Measurements from ENCODE around the gene PLCG2. TPM values are rescaled to one million over a fixed set of nuclear protein-coding genes. Genes with fewer than 3 reads are reported as not detected.

The PLCG2 gene
- total RNA-seq, 2 experiments from 2014 or later, result 10.1 to 11.1 TPM

DNA sequence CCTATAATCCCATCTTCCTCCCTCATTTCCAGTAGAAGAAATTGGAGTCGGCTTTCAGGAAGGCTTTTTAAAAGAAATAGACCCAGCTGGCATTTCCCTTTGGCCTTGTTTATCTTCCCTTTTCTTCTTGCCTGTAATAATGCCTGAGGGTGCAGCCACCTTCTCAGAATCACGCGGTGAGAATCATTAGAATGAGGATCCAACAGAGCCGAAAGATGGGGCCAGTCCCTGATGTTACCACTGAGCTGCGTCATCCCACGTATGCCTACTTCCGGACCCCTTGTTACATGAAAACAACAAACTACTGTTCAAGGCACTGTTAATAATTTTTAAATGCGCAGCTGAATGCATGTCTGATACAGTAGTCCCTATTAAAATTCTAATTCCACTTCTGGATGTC is 208.0 kb downstream of the PLCG2 start:
- H3K4me1 Mint-ChIP-seq (ENCODE audit: low read depth), result no peaks in the 10 kb centered on the region
- CTCF ChIA-PET, result no interaction called here
- no peaks in the 10 kb centered on the region for H3K9me3 Mint-ChIP-seq (ENCODE audit: insufficient read depth)
- no peak for ATAC-seq
- no peaks in the 10 kb centered on the region for H3K36me3 Mint-ChIP-seq (ENCODE audit: low read depth)
- no peak overlapping the region for H3K27ac Mint-ChIP-seq
- POLR2A ChIA-PET, result no interaction called here
- H3K4me3 Mint-ChIP-seq, result no peak overlapping the region
- DNase-seq, result no peak
- peaks cover 10% of the 10 kb centered on the region for H3K27me3 Mint-ChIP-seq (ENCODE audit: low read depth)

- POLR2A ChIA-PET, result no interaction called here
- Mint-ChIP-seq H3K27ac (no peak overlapping the region), H3K36me3 (ENCODE audit: low read depth) (no peaks in the 10 kb centered on the region), H3K4me3 (no peak overlapping the region), H3K27me3 (ENCODE audit: low read depth) (peaks cover 8% of the 10 kb centered on the region), H3K9me3 (ENCODE audit: insufficient read depth) (no peaks in the 10 kb centered on the region), H3K4me1 (ENCODE audit: low read depth) (no peaks in the 10 kb centered on the region)
- no peak for ATAC-seq
- CTCF ChIA-PET, result no interaction called here
- DNase-seq, result no peak
Measured at GRCh38 chr16:81987706-81988105, 208.6 kb downstream of the PLCG2 start.

DNA sequence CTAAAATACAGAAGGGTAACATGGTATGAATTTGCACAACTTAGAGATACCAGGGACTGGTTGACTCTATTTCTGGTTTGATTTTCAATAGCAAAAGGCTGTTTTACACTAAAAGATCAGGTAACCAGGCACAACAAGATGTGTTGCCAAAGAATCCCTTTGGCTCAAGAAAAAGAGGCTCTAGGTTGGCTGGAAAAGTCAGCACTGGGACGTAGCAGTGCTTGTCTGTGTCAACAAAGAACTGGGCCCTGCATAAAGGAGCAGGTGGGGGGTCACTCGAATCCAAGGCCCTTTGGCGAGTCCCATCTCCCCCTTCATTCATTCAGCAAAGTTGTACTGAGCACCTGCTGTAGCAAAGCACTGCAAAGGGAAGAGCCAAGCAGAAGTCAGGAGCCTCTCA is 213.8 kb downstream of the PLCG2 start:
- no peaks in the 10 kb centered on the region for H3K9me3 Mint-ChIP-seq (ENCODE audit: insufficient read depth)
- no peaks in the 10 kb centered on the region for H3K4me1 Mint-ChIP-seq (ENCODE audit: low read depth)
- CTCF ChIA-PET, result no interaction called here
- DNase-seq, result no peak
- ATAC-seq, result no peak
- POLR2A ChIA-PET, result no interaction called here
- no peak overlapping the region for H3K4me3 Mint-ChIP-seq
- H3K27me3 Mint-ChIP-seq (ENCODE audit: low read depth), result no peaks in the 10 kb centered on the region
- no peak overlapping the region for H3K27ac Mint-ChIP-seq
- peaks cover 11% of the 10 kb centered on the region for H3K36me3 Mint-ChIP-seq (ENCODE audit: low read depth)

GRCh38 chr16:81994485-81994884 is 215.4 kb downstream of the PLCG2 start:
- Mint-ChIP-seq H3K4me1 (ENCODE audit: low read depth) (no peaks in the 10 kb centered on the region), H3K9me3 (ENCODE audit: insufficient read depth) (no peaks in the 10 kb centered on the region), H3K27me3 (ENCODE audit: low read depth) (no peaks in the 10 kb centered on the region), H3K4me3 (no peak overlapping the region), H3K27ac (no peak overlapping the region), H3K36me3 (ENCODE audit: low read depth) (peaks cover 23% of the 10 kb centered on the region)
- ChIA-PET CTCF (no interaction called here), POLR2A (no interaction called here)
- ATAC-seq (no peak), DNase-seq (no peak)

- Mint-ChIP-seq H3K9me3 (ENCODE audit: insufficient read depth) (no peaks in the 10 kb centered on the region), H3K27ac (no peak overlapping the region), H3K36me3 (ENCODE audit: low read depth) (peaks cover 29% of the 10 kb centered on the region), H3K4me3 (no peak overlapping the region), H3K27me3 (ENCODE audit: low read depth) (no peaks in the 10 kb centered on the region), H3K4me1 (ENCODE audit: low read depth) (no peaks in the 10 kb centered on the region)
- ATAC-seq (no peak), DNase-seq (no peak)
- ChIA-PET CTCF (no interaction called here), POLR2A (no interaction called here)
Measured at GRCh38 chr16:81995651-81996050, 216.6 kb downstream of the PLCG2 start.

- no peak for ATAC-seq
- no peaks in the 10 kb centered on the region for H3K4me1 Mint-ChIP-seq (ENCODE audit: low read depth)
- H3K27me3 Mint-ChIP-seq (ENCODE audit: low read depth), result no peaks in the 10 kb centered on the region
- CTCF ChIA-PET, result interaction anchor here (1.1 to 1.3 kb wide), 2 partner anchors 78 to 233 kb away, joined by 3 read pairs; no protein-coding TSS in a partner anchor
- DNase-seq, result no peak
- H3K27ac Mint-ChIP-seq, result no peak overlapping the region
- POLR2A ChIA-PET, result no interaction called here
- H3K36me3 Mint-ChIP-seq (ENCODE audit: low read depth), result peaks cover 35% of the 10 kb centered on the region
- H3K9me3 Mint-ChIP-seq (ENCODE audit: insufficient read depth), result no peaks in the 10 kb centered on the region
- no peak overlapping the region for H3K4me3 Mint-ChIP-seq
Measured at GRCh38 chr16:81996664-81997509, 217.8 kb downstream of the PLCG2 start.

DNA sequence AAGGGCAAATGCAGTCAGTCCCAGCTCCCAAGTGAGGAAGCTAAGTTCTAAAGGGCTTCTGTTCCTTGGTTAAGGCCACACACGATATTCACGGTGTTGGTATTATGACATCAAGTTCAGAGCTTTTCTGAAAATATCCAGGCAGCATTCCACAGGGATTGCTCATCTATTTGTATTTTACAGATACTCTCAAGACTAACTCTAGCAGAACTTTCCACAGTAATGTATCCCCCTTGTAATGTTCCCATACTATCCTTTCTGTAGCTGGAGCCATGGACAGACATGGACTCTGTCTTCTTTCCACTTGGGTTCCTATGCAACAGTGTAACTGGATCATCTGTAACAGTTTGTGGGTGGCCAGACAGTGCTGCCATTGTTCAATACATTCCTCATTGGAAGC is 218.6 kb downstream of the PLCG2 start:
- ChIA-PET POLR2A (no interaction called here), CTCF (interaction anchor here (1.1 to 1.3 kb wide), 2 partner anchors 79 to 232 kb away, joined by 3 read pairs; no protein-coding TSS in a partner anchor)
- ATAC-seq (no peak), DNase-seq (no peak)
- Mint-ChIP-seq H3K4me1 (ENCODE audit: low read depth) (no peaks in the 10 kb centered on the region), H3K4me3 (no peak overlapping the region), H3K9me3 (ENCODE audit: insufficient read depth) (no peaks in the 10 kb centered on the region), H3K36me3 (ENCODE audit: low read depth) (peaks cover 41% of the 10 kb centered on the region), H3K27ac (no peak overlapping the region), H3K27me3 (ENCODE audit: low read depth) (no peaks in the 10 kb centered on the region)

- no peaks in the 10 kb centered on the region for H3K9me3 Mint-ChIP-seq (ENCODE audit: insufficient read depth)
- no peaks in the 10 kb centered on the region for H3K27me3 Mint-ChIP-seq (ENCODE audit: low read depth)
- H3K4me1 Mint-ChIP-seq (ENCODE audit: low read depth), result peaks cover 2% of the 10 kb centered on the region
- H3K4me3 Mint-ChIP-seq, result no peak overlapping the region
- ChIA-PET POLR2A (no interaction called here), CTCF (interaction anchor here (0.6 kb wide), 1 partner anchor 118 kb away, joined by 4 read pairs; no protein-coding TSS in a partner anchor)
- H3K27ac Mint-ChIP-seq, result no peak overlapping the region
- no peak for ATAC-seq
- H3K36me3 Mint-ChIP-seq (ENCODE audit: low read depth), result peaks cover 44% of the 10 kb centered on the region
- DNase-seq, result no peak
Measured at GRCh38 chr16:82002831-82003230, 223.7 kb downstream of the PLCG2 start.

DNA sequence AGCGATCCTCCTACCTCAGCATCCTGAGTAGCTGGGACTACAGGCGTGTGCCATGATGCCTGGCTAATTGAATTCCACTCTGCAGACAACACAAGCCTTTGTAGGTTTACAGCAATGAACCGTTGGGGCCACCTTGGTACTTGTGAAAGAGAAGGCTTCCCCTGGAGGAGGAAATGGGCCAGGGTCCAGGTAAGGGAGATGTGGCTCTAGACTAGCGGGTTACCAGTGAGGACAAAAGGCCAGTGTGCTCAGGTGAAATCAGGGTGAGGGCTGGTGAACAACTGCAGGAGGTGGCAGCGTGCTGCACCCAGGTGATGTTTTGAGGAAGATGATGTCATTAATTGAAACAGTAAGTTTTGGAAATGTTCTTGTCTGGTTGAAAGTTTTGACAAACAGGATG is 225.5 kb downstream of the PLCG2 start:
- Mint-ChIP-seq H3K4me1 (ENCODE audit: low read depth) (peaks cover 5% of the 10 kb centered on the region), H3K27ac (no peak overlapping the region), H3K27me3 (ENCODE audit: low read depth) (no peaks in the 10 kb centered on the region), H3K9me3 (ENCODE audit: insufficient read depth) (peaks cover 15% of the 10 kb centered on the region), H3K36me3 (ENCODE audit: low read depth) (peaks cover 49% of the 10 kb centered on the region), H3K4me3 (no peak overlapping the region)
- no peak for ATAC-seq
- ChIA-PET CTCF (no interaction called here), POLR2A (no interaction called here)
- no peak for DNase-seq

GRCh38 chr16:82005027-82005830 is 226.1 kb downstream of the PLCG2 start:
- ChIA-PET POLR2A (no interaction called here), CTCF (no interaction called here)
- ATAC-seq (no peak), DNase-seq (no peak)
- peaks cover 8% of the 10 kb centered on the region for H3K4me1 Mint-ChIP-seq (ENCODE audit: low read depth)
- H3K27me3 Mint-ChIP-seq (ENCODE audit: low read depth), result no peaks in the 10 kb centered on the region
- H3K27ac Mint-ChIP-seq, result no peak overlapping the region
- peaks cover 20% of the 10 kb centered on the region for H3K9me3 Mint-ChIP-seq (ENCODE audit: insufficient read depth)
- no peak overlapping the region for H3K4me3 Mint-ChIP-seq
- H3K36me3 Mint-ChIP-seq (ENCODE audit: low read depth), result peaks cover 52% of the 10 kb centered on the region

- ChIA-PET CTCF (no interaction called here), POLR2A (no interaction called here)
- Mint-ChIP-seq H3K9me3 (ENCODE audit: insufficient read depth) (peaks cover 21% of the 10 kb centered on the region), H3K27me3 (ENCODE audit: low read depth) (no peaks in the 10 kb centered on the region), H3K4me1 (ENCODE audit: low read depth) (peaks cover 15% of the 10 kb centered on the region), H3K36me3 (ENCODE audit: low read depth) (peaks cover 55% of the 10 kb centered on the region), H3K4me3 (no peak overlapping the region), H3K27ac (no peak overlapping the region)
- ATAC-seq (no peak), DNase-seq (no peak)
Measured at GRCh38 chr16:82006036-82006435, 226.9 kb downstream of the PLCG2 start.

DNA sequence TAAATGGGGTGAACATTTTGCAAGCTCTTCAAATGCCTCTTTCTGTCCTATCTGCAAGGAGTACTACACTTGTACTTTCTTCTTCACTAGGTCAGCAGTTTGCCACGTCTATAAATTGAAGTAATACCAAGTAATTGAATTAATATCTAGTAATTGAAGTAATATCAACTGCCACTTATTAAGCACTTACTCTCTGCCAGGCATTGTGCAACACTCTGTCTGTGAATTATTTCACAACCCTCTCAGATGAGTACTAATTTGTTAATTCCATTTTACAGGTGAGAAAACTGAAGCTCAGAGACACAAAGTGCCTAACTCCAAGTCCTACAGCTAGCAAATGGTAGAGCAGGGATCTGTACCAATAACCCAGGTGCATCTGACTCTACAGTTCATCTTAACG is 228.1 kb downstream of the PLCG2 start:
- ChIA-PET POLR2A (no interaction called here), CTCF (no interaction called here)
- no peak overlapping the region for H3K4me3 Mint-ChIP-seq
- peaks cover 21% of the 10 kb centered on the region for H3K9me3 Mint-ChIP-seq (ENCODE audit: insufficient read depth)
- H3K4me1 Mint-ChIP-seq (ENCODE audit: low read depth), result peaks cover 20% of the 10 kb centered on the region
- ATAC-seq (no peak), DNase-seq (no peak)
- peaks cover 3% of the 10 kb centered on the region for H3K27me3 Mint-ChIP-seq (ENCODE audit: low read depth)
- H3K36me3 Mint-ChIP-seq (ENCODE audit: low read depth), result peaks cover 49% of the 10 kb centered on the region
- no peak overlapping the region for H3K27ac Mint-ChIP-seq

Data from activated CD8-positive, alpha-beta T cell treated with anti-CD3 and anti-CD28 coated beads, Interleukin-2, amount 10 ng/mL, durations not matched to agents 7 days and 5 days (primary cell).